ENCODE results near the gene ODF2.

DNA sequence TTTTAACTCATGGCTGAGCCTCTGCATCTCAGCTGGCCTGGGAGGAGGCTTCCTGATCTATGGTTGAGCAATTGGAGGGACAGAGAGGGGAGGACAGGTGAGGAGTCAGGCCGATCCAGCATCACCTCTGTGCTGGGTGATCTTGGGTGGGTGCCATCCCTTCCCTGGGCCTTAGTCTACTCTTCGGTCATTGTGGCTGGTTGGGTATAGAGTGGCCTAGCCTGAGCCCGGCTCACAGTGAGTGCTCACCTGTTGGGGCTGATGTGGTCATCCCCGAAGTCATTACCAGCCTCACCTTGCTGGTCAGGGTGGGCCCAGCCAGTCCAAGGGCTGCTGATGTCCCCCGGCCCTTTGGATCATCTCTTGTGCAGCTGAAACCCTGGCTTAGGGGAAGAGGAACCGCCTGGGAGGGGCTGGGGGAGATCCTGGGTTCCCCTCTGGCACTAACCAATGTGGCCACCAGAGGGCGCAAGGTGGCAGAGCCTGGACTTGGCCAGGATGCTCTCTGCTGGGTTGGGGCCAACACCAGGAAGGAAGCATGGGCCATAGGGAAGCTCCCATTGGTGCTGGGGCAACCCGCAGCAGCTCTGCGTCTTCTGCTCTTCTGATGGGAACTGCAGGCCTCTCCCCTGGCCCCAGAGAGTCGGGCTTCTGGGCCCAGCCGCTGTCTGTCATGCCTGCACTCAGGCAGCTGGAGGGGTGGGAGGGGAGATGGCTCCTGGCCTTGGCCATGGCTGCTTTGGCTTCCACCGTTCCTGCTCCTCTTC, 17.3 kb upstream of the ODF2 start:
- TF ChIP-seq CTCF (IDR thresholded peaks at IDR 0.05; ENCODE audit: low read depth, low read length) (peak; percentile 81), EZH2phosphoT487 (IDR thresholded peaks at IDR 0.05; ENCODE audit: low read depth) (no peak)

All from OCI-LY3 (cell line).